Renal pelvis (tissue), 4 donors: ENCODE results near the gene OR2AJ1. TPM values are rescaled to one million over a fixed set of nuclear protein-coding genes. Genes with fewer than 3 reads are reported as not detected.

Source experiments
- DNase-seq: peaks from one replicate; pipeline ENCODE4 v3.0.0-alpha.2; 2013
- polyA plus RNA-seq, 3 donors: library from polyadenylated mRNA; unstranded; fragments of 120-200 nt; gene quantifications; one replicate each; pipeline ENCODE4 v1.2.1, GENCODE V29; 2013; ENCODE audit not compliant: insufficient read length in 3 of 3

Gene OR2AJ1
- polyA plus RNA-seq, 3 donors: not detected

DNA sequence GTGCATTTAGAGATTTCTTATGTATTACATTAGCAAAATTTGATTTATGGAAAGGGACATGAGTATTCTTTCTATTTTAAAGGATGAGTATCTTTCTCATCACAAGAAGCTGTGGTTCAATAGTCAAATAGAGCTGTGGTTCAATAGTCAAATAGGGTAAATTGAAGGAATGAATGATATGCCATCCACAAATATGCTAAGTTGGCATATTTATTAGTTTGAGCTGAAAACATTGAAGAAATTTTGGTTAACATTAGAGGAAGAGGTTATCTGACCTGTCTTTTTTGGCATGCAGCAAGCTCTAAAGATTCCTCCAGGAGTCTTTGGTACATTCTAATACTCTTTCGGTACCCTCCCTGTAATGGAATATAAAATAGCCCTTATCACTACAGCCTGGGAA is 28.7 kb downstream of the OR2AJ1 start:
- DNase-seq: no peak

DNA sequence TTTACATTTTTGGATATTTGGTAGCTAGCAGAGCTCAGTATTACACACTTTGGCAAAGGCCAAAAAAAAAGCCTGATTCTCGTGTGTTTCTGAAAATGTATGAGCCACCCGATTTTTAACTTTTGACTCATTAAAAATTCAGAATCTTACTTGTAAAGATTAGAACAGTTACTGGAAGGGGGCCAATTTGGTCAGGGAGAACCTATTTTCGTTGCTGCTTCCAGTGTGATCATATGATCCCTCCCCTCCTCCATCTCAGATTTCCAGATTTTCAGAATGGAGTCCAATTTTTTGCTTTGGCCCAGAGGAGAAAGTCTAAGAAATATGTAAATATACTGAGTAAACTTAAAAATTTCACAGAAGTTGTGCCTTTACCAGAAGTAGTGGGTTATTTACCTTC is 37.1 kb downstream of the OR2AJ1 start:
- DNase-seq: no peak

DNA sequence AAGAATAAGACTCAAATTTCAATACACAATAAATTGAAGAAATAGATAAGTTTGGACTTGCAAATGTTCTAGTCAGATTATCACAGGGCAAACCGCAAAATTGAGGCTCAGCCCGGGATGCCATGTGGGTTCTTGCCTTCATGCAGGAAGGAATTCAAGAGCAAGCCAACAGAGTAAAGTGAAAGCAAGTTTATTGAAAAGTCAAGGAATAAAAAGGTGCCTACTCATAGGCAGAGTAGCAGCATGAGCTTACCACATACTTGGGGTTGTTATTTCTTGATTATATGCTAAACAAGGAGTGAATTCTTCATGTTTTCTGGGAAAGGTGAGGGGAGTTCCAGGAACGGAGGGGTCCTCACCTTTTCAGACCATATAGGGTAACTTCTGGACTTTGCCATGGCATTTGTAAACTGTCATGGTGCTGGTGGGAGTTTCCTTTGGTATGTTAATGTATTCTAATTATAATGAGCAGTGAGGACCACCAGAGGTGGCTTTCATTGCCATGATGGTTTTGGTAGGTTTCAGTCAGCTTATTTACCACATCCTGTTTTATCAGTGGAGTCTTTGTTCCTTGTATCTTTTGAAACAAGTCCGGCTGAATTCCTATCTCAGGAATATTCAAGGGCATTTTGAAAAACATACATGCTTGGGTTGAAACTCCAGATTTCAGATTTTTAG is 38.4 kb downstream of the OR2AJ1 start:
- no peak for DNase-seq

DNA sequence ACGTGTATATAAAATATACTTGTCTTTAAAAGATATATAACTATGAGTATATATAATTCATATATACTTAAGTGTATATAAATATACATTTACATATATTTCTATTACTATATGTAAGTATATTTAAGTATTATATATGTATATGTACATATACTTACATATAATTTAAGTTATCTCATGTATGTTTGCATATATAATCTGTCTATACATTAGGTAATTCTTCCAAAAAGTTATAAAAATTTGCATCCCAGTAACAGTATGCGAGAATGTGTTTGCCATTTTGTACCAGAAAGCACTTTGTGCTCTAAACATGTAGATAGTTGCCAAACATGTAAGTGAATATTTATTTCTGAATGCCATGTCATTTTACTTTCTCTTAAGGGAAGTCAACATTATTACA is 40.2 kb downstream of the OR2AJ1 start, which contains the start of gene OR2AK2:
TSS of gene OR2AK2 (plus strand) at position 301 of the 400 bp plus-strand sequence. CDS start 144 bp downstream, outside the sequence.
- no peak for DNase-seq

DNA sequence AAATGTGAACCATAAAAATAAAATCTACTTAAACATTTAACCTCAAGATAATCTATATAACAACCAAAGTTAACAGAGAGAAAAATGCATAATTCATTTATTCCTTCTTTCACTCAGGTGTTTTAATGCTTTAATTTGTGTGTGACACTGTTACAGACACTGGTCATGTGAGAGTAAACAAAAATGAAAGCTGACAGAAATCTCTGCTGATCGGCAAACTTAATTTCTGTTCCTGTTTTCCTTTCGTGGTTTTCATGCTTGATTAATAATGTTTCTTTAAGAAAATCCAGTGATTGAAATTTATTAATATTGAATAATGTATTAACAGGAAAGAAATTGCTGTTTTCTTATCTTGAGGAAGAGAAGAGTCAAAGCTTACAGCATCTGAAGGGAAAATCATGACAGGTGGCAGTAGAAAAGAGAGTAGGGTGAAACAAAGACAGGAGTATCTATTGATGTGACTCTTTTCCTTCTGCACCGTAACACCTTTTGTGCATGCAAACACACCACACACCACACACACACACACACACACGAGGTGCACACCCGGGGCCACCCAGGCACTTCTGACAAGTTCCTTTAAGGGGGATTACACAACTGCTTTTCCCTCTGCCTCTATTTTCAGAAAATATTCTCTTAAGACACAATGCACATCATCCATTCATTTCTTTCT is 42.0 kb downstream of the OR2AJ1 start:
- no peak for DNase-seq

Other genes with a start within 250 kb of the OR2AJ1 start
- gene OR13G1, start 245.2 kb upstream of the OR2AJ1 start, polyA plus RNA-seq: under 1 TPM in 1 of 3 donors, not detected in 2; 0.06 TPM
- gene OR6F1, start 208.2 kb upstream of the OR2AJ1 start, polyA plus RNA-seq: not detected
- gene OR14K1, start 186.3 kb upstream of the OR2AJ1 start, polyA plus RNA-seq: not detected
- gene OR14A2, start 176.7 kb upstream of the OR2AJ1 start, polyA plus RNA-seq: not detected
- gene OR1C1, start 164.3 kb upstream of the OR2AJ1 start, polyA plus RNA-seq: not detected
- gene OR14A16, start 100.8 kb upstream of the OR2AJ1 start, polyA plus RNA-seq: not detected
- gene OR11L1, start 83.0 kb upstream of the OR2AJ1 start, polyA plus RNA-seq: not detected
- 1 to 10 TPM in 2 of 3 donors, under 1 TPM in 1; 0.75 to 1.9 (median 1.1) TPM for gene TRIM58, start 67.7 kb upstream of the OR2AJ1 start, polyA plus RNA-seq
- gene OR2W3, start 29.3 kb upstream of the OR2AJ1 start, polyA plus RNA-seq: under 1 TPM; 0.20 to 0.55 (median 0.24) TPM
- gene OR2T8, start 4.6 kb upstream of the OR2AJ1 start, polyA plus RNA-seq: not detected
- gene OR2L8, start 24.0 kb downstream of the OR2AJ1 start, polyA plus RNA-seq: not detected
- gene OR2AK2, start 40.3 kb downstream of the OR2AJ1 start, polyA plus RNA-seq: not detected
- not detected for gene OR2L5, start 88.8 kb downstream of the OR2AJ1 start, polyA plus RNA-seq
- under 1 TPM; 0.06 to 0.12 (median 0.10) TPM for gene OR2L2, start 105.2 kb downstream of the OR2AJ1 start, polyA plus RNA-seq
- gene OR2L3, start 121.9 kb downstream of the OR2AJ1 start, polyA plus RNA-seq: not detected
- gene OR2L13, start 170.3 kb downstream of the OR2AJ1 start, polyA plus RNA-seq: not detected
- not detected for gene OR2M5, start 220.3 kb downstream of the OR2AJ1 start, polyA plus RNA-seq
- not detected for gene OR2M2, start 249.9 kb downstream of the OR2AJ1 start, polyA plus RNA-seq